GM12892 (cell line): ENCODE results near the gene ABHD12B.

Experiments used
- POLR2A ChIP-seq: IDR thresholded peaks from 2 replicates; pipeline ENCODE4 v1.6.1; 2011; ENCODE audit warnings: low read depth, low read length, control low read depth
- POLR2AphosphoS5 ChIP-seq: IDR thresholded peaks from 2 replicates; pipeline ENCODE4 v1.6.1; 2011; ENCODE audit warnings: low read depth, low read length, control low read depth

DNA sequence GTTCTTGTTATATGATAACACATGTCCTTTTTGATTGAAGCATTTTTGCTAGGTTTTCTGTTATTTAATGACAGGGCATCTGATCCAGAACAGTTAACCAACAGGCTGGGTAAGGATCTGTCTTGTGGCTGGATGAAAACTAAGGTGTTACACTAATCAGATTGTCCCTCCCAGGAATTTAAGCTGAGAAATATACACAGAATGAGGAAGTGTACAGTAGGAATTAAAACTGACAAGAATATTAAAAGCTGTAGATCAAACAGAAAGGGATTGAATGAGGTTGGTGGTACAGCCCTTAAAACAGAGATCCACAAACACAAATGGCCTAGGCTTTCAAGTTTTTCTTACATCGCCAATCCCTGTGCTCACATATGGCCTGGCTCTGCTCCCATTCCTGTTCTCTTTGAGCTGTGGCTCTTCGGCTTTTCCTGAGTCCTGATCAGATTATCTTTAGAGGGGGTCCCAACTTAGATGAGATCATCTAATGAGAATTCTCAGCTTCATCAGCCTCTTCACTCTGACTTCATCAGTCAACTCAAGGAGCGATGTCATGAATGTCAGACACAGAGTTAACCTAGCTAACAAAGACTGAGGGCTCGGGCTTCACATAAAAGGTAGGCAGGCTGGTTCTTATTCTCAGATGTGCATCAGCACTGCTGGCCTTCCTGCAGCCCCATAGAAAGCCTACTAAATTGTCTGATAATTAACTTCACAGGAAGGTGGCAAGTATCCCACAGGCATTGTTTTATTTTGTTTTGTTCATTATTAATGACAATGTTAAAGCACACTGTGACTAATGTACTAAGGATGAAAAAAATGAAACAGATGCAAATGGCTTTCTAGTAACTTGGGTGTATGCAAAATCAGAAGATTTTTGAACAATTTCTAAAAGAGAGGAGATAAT lies 61.0 kb downstream of the ABHD12B start:
- TF ChIP-seq POLR2A (no peak), POLR2AphosphoS5 (no peak)
